ENCODE measurements around the gene SASS6.

The SASS6 gene, protein sequence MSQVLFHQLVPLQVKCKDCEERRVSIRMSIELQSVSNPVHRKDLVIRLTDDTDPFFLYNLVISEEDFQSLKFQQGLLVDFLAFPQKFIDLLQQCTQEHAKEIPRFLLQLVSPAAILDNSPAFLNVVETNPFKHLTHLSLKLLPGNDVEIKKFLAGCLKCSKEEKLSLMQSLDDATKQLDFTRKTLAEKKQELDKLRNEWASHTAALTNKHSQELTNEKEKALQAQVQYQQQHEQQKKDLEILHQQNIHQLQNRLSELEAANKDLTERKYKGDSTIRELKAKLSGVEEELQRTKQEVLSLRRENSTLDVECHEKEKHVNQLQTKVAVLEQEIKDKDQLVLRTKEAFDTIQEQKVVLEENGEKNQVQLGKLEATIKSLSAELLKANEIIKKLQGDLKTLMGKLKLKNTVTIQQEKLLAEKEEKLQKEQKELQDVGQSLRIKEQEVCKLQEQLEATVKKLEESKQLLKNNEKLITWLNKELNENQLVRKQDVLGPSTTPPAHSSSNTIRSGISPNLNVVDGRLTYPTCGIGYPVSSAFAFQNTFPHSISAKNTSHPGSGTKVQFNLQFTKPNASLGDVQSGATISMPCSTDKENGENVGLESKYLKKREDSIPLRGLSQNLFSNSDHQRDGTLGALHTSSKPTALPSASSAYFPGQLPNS

DNA sequence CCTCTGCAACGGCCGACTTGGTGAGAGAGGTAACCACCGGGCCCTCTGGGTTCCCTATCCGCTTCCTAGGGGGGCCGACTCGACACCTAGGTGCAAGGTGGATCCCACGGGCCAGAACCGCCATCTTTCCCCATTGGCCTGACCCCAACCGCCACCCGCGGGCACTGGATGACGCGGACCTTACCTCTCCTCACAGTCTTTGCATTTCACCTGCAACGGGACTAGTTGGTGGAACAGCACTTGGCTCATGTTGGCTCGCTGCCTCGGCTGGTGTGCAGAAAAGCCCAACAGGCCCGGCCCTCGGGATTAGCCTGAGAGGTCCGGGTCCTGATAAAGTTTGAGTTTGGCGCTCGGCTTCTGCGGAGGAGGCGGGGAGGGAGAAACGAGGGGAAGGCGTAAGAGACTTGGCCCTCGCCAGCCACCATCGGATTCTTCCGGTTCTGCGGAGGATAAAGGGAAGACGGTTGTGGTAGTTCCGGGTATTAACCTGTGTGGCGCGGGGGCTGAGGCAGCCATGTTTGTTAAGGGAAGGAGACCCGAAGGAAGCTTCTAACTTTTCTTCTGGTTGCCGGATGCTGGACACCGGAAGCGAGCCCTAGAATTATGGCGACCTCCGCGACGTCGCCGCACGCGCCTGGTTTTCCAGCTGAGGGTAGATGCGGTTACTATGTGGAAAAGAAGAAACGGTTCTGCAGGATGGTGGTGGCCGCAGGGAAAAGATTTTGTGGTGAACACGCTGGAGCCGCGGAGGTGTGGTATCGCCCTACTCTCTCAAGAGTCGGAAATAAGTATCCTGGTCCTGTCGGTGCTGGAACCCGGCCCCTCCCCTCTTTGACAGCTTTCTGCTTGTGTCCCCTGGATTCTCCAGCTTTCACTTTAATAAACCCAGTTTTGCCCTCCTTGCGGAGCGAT is at the start of gene SASS6, which contains the start of gene TRMT13:
Gene SASS6 (minus strand): TSS at position 365 of the 912 bp plus-strand sequence. CDS start 116 bp downstream, at position 249.
Gene TRMT13 (plus strand): TSS at position 598 of the 912 bp plus-strand sequence. CDS start 6 bp downstream, at position 604.
- DNase-seq (ENCODE audit: low read depth) = peak; percentile 95

DNA sequence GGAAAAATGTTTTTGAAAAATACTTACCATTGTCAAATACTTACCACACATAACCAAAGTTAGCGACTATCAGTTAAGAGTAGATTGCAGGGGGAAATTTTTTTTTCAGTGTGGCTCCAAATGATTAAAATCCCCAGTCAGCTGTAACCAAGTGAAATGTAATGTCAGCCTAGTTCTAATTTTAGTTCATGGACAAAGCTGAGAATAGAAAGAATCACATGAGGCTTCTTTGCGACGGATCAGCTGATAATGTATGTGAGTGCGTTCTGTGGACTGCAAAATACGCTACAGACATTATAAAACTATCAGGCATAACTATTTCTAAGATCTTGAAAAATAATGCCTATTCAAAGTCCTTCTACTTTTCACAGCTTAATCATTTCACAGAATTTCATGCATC is 45.4 kb upstream of the SASS6 start, which contains the start of gene LRRC39:
Gene LRRC39 (minus strand): TSS at position 166 of the 400 bp plus-strand sequence. CDS start 9,740 bp downstream, outside the sequence.
- DNase-seq (ENCODE audit: low read depth) = no peak

DNA sequence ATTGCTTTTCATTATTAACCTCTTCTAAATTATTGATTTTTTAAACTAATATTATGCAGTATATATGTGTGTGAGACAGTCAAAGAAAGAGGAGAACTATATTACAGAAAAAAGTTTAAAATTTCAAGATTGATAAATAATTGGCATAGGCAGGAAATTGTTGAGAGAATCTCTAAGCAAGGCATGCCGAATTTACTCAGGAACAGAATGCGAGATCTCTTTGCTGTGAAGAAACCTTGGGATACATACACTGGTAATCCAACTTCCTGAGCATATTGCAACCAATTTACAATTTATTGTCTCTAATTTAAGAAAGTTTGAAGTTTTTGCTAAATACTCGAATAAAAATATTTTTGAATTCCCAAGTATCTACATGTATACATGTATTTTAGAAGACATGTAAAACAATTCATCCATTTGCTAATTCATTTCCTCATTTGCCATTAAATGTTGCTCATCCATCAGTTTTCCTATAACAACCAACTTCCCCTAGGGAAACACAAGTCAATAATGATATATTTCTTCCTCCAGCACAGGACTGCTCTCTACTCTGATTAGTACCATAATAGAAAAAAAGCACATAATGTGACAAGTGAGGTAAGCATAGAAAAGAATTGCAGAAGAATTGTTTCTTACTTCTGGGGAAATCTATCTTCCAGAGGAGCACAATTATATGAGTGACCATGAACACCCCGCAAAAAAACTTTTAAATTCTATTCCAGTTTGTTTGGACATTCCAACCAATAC is 44.7 kb upstream of the SASS6 start:
- no peak for DNase-seq (ENCODE audit: low read depth)

DNA sequence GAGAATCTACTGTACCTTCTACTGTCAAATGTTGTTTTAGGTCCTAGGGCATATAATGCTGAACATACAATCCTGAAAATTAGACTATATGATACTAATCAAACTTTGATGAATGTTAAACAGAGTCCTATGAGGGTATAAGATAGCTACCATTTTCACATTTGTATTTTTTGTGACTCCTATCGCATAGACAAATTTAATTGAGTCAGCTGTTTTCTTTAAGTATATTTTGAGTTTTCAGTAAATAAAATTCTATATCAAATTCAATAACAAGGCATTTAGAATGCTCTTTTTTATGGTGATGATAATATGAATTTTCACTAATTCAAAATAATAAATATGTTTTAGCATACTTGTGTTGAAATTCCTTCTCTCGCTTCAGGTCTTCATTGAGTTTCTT is 35.3 kb upstream of the SASS6 start:
- no peak for DNase-seq (ENCODE audit: low read depth)

DNA sequence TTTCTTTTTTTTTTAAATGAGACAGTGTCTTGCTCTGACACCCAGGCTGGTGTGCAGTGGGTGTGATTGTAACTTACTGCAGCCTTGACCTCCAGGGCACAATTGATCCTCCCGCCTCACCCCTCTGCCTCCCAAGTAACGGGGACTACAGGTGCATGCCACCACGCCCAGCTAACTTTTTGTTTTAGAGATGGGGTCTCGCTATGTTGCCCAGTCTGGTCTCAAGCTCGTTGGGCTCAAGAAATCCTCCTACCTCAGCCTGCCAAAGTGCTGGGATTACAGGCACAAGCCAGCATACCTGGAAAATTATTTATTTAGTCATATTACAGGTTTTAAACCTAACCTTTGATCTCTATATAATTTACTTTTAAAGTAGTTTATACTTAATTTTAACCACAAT is 32.0 kb upstream of the SASS6 start:
- no peak for DNase-seq (ENCODE audit: low read depth)

DNA sequence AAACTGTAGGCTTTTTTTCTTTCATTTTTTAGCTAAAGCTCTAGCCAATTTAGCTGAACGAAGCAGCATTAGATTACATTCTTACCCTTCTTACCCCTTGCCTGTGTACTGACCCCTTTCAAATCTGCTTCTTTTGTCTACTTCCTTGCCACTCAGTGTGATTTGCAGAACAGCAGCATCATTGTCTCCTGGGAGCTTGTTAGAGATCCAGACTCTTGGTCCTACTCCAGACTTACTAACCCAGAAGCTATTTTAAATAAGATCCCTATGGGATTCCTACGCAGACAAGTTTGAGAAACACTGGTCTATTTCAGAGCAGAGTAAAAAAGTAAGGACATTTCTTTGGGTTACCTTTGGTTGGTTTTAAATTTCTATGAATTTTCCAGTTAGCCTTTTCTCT is 31.5 kb upstream of the SASS6 start:
- no peak for DNase-seq (ENCODE audit: low read depth)

DNA sequence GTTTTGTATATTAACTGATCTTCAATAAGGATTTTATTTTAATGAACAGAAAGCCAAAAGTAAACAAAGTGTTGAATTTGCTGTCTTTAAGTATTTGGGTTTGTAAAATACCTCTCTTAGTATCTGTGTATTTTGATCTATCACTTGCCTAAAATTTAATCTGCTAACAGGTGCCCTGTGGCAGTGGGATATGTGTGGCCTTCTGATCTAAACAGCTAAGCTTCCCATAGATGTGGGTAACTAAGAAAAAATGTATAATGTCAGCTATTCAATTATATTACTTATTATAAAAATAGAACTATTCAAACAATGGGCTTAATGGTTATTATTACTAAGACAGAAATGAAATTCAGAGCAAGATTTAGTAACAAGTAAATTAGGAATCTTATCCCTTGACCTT is 30.2 kb upstream of the SASS6 start:
- DNase-seq (ENCODE audit: low read depth) = no peak

DNA sequence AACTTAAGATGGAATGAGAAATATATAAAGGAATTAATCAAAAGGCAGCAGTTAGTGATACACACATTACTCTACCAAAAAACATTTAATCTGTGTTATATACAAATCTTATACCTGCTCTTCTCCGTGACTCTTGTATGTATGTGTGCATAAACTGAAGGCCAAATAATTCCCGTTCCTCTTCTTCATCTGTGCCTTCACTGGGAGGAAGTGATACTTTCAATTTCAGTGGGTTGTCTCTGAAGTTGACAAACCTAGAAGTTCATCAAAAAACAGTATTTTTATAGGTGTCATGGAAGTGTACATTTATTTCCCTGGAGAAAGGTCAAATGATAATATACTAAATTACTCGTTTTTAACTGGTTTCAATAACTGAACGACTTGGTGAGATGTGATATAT is 19.5 kb upstream of the SASS6 start:
- no peak for DNase-seq (ENCODE audit: low read depth)

DNA sequence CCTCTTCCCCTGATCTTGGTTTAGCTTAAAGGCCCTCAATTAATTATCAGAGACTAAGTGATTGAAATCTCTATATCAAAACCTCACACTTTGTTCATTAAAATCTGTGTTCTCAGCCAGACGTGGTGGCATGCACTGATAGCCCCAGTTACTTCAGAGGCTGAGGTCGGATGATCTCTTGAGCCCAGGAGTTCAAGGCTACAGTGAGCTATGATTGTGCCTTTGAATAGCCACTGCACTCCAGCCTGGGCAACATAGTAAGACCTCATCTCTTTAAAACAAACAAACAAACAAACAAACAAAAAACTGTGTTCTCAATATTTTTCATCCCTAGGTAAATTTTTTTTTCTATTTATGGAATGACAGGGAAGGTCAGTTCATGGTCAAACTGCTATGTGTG is 18.9 kb upstream of the SASS6 start:
- no peak for DNase-seq (ENCODE audit: low read depth)

DNA sequence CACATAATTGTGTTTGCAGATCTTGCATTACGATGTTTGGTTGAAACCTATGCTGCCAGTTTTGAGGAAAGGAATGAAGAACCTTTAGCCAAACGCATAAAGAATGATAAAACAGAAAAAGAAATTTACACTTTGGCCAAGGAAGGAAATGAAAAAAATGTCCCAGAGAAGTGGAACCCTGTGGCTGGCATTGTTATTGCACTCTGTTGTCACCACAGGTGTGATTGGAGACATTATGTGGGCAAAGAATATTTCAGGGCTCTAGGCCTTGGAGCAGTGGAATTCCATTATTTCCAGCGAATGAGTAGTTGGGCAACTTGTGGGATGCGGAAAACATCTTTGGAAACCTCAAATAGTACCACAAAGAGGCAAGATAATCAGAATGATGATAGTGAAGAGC is 15.1 kb upstream of the SASS6 start:
- no peak for DNase-seq (ENCODE audit: low read depth)

DNA sequence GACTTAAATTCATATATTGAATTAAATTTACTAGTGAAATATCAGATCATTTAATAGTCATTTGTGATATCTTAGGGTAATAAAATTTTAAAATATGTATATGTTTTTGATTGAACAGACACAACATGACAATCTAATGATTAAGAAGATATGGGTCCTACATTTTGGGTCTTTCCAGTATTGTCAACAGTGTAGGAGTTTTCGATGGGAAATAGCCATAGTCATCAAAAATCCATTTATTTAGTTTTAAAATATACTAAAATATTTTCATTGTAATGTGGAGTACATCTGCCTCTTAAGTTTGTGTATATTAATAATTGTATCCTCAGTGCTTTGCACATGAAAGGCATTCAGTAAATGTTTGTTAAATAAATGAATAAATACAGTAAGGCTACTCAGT is 14.2 kb upstream of the SASS6 start:
- DNase-seq (ENCODE audit: low read depth) = no peak

DNA sequence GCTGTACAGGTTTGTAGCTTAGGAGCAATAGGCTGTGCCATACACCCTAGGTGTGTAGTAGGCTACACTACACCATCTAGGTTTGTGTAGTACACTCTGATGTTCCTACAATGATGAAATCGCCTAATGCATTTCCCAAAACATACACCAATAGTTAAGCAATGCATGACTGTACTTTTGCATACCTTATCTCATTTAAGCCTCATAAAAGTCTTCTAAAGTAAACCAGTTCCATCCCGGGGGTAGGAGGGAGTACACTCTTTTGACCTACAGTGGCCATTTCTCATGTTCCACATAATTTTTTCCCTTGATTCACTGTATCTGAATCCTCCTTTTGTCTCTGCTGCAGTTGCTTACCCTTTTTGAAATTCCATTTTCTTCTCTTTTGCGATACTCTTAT is 12.4 kb upstream of the SASS6 start:
- no peak for DNase-seq (ENCODE audit: low read depth)

DNA sequence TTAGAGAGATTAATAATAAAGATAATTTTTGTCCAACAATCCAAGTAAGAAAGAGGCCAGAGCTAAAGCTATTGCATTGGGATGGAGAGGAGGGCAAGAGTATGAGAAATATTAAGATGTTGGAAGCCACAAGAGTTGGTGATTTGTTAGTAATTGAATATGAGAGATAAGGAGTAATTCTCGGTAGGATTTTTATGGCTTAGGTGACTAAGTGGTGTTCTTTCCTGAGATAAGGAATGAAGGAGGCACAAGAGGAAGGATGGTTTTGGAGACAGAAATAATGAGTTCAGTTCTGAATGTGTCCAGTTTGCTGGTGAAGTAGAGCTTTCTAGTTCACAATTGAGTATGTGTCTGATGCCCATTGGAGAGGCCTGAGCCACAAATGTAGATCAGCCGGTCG is 9.6 kb upstream of the SASS6 start:
- no peak for DNase-seq (ENCODE audit: low read depth)

DNA sequence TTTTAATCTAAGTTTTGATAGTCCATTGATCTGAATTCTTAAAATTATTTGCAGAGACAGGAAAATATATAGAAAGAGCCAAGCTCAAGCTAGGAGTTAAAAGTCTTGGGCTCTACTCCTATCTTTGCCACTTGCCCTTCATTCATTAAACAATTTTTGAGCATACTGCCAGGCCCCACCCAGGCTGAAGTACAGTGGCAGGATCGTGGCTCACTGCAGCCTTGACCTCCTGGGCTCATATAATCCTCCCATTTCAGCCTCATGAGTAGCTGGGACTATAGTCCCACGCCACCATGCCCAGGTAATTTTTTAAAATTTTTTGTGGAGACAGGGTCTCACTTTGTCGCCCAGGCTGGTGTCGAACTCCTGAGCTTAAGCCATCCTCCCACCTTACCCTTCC is 8.5 kb upstream of the SASS6 start:
- no peak for DNase-seq (ENCODE audit: low read depth)

DNA sequence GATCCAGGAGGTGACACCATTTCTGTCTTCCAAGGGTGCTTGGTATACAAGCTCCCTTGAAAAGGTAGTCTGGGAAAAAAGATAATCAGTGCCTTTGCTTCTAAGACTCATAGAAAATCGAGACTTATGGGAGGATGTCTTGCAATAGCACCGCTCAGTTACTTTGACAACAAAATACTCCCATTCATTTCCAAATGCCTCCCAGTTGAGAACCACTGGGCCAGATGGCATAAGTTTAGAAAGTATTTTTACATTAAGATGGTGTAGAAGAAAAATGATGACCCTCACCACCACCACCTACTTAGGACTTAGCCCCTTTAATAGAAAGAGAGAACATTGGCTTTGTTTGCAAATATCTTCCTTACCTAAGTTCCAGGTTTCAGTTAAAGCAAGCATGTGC is 4.9 kb upstream of the SASS6 start:
- no peak for DNase-seq (ENCODE audit: low read depth)

DNA sequence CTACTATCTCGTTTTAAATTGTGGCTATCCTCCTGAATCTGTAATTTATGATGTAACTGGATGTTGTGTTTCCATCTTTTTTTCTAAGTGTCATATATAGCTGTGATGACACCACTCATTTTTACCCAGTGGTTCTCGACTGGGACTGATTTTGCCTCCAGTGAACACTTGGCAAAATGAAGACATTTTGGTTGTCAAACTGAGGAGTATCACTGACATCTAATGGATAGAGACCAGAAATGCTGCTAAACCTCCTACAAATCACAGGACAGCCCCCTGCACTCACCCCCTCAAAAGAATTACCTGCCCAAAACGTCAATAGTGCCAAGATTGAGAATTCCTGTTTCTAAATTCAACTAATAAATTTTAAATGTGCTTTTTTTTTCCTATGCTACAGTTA is 2.1 kb upstream of the SASS6 start:
- DNase-seq (ENCODE audit: low read depth) = no peak

DNA sequence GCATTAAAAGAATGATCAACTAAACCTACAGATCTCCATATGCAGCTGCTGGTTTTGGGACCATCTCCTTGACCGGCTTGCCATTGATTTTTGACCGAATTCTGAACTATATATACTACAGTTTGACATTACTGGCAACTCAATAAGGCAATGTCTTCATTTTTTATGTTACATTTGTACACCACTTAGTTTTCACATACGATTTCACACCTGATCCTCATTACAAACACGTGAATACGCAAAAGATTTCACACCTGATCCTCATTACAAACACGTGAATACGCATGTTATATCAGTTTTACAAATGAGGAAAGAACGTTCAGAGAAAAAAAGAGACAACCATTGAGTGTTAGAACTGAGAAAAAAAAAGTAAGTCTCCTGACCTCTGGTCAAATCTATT is 1.1 kb downstream of the SASS6 start:
- DNase-seq (ENCODE audit: low read depth) = no peak

DNA sequence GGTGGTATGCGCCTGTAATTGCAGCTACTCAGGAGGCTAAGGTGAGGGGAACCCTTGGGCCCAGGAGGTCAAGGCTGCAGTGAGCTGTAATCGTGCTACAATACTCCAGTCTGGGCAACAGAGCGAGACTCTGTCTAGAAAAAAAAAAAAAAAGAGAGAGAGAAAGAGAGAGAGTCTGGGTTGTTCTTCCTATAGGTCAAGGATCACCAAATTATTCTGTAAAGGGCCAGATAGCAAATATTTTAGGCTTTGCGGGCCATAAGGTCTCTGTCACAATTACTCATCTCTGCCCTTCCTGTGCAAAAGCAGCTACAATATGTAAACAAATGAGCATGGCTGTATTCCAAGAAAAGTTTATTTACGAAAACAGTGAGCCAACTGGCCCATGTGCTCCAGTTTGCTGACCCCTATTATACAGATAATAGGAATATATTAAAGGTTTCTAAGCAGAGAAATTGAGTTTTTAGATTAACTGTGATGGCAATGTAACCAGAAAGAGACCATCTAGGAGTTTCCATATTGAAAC is 2.1 kb downstream of the SASS6 start:
- no peak for DNase-seq (ENCODE audit: low read depth)

DNA sequence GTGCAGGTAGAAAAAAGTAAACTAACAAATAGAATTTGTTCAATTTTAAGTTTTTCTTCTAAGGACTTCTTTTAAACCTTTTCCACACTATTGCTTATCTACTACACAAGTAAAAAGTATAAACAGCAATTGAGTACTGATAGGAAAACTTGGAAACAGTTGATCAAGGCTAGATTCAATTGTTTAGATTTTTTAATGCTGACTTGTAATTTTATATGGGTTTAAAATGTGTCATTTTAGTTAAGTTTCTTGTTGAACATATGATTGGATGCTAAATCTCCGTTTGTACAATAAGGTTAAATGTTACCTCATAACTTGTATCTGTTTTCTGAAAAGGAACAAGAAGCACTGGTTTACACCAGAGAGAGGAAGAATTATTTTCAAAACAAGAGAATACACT is 5.5 kb downstream of the SASS6 start:
- DNase-seq (ENCODE audit: low read depth) = no peak

DNA sequence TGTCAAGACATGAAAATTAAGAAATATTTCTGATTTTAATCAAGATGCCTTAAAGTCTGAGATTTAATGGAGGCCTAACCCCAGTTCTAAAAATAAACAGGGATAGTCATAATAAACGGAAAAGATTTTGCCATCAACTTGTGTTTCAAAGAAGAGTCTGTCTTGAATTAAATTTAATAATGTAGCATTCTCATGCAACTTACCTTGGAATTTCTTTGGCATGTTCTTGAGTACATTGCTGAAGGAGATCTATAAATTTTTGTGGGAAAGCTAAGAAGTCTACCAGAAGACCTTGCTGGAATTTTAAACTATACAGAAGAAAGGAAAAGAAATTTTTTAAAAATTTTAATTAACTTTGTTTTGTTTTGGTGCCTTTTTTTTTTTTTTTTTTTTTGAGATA is 10.6 kb downstream of the SASS6 start:
- DNase-seq (ENCODE audit: low read depth) = no peak

DNA sequence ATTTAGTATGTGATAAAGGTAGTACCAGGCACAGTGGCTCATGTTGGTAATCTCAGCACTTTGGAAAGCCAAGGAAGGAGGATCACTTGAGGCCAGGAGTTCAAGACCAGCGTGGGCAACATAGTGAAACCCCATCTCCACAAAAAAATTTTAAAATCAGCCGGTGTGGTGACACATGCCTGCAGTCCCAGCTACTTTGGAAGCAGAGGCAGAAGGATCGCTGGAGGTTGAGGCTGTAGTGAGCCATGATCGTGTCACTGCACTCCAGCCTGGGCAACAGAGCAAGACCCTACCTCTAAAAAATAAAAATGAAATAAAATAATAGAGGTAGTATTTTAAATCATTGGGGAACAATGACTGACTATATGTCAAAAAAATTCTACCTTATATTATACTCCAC is 17.2 kb downstream of the SASS6 start:
- no peak for DNase-seq (ENCODE audit: low read depth)

Measured in non-pigmented ciliary epithelial cell (primary cell).